MCF 10A (cell line): ENCODE results near the gene ALDH1L1. TPM values are rescaled to one million over a fixed set of nuclear protein-coding genes. Genes with fewer than 3 reads are reported as not detected.
"Not testable (repeated sequence)": the region's sequence is repeated elsewhere in the genome, so short reads cannot be mapped to it uniquely, and the experiment has no call there.

ENCODE experiments used
- BruUV-seq: library from RNA; stranded (reverse); fragments of 400-500 nt; replicated peaks from 2 replicates; lab custom pipeline; 2021; lab: Mats Ljungman, UMichigan
- CTCF ChIA-PET: fragments of 300-600 bp; sonication (Branson Sonifier 250); formaldehyde crosslinking; extraction: SDS; loops from one replicate; lab custom pipeline; 2021; ENCODE audit warnings: antibody characterized with exemption, inconsistent platforms; lab: Yijun Ruan, JAX
- POLR2A ChIA-PET: fragments of 300-600, 350-650 bp; sonication (Branson Sonifier 250); formaldehyde crosslinking; extraction: SDS; loops from one replicate; lab custom pipeline; 2020; ENCODE audit warnings: antibody characterized with exemption, inconsistent platforms; lab: Yijun Ruan, JAX
- DNase-seq: peaks from one replicate; pipeline ENCODE4 v3.0.0-alpha.2; 2018; ENCODE audit not compliant: unreplicated experiment
- H3K27ac Mint-ChIP-seq: one replicate; pipeline ENCODE4 v1.8.0; 2022; ENCODE audit warnings: mild to moderate bottlenecking, low read depth, mixed read lengths; ENCODE audit not compliant: unreplicated experiment
- H3K27me3 Mint-ChIP-seq: one replicate; pipeline ENCODE4 v1.8.0; 2022; ENCODE audit warnings: mixed read lengths; ENCODE audit not compliant: insufficient read depth, unreplicated experiment
- H3K36me3 Mint-ChIP-seq: one replicate; pipeline ENCODE4 v1.8.0; 2022; ENCODE audit warnings: mild to moderate bottlenecking, moderate library complexity, mixed read lengths; ENCODE audit not compliant: insufficient read depth, unreplicated experiment
- H3K4me1 Mint-ChIP-seq: one replicate; pipeline ENCODE4 v1.8.0; 2022; ENCODE audit warnings: mixed read lengths; ENCODE audit not compliant: insufficient read depth, unreplicated experiment
- H3K4me3 Mint-ChIP-seq: one replicate; pipeline ENCODE4 v1.8.0; 2022; ENCODE audit warnings: mild to moderate bottlenecking, moderate library complexity, mixed read lengths; ENCODE audit not compliant: unreplicated experiment
- H3K9me3 Mint-ChIP-seq: one replicate; pipeline ENCODE4 v1.8.0; 2022; ENCODE audit warnings: mixed read lengths; ENCODE audit not compliant: unreplicated experiment
- CTCF ChIP-seq: fragments of 200-600 bp; IDR thresholded peaks from one replicate; pipeline ENCODE4 v1.8.0; 2022; ENCODE audit warnings: antibody characterized with exemption, mild to moderate bottlenecking; ENCODE audit not compliant: unreplicated experiment
- intact Hi-C: fragments of 100-400 bp; cut with micrococcal nuclease; formaldehyde crosslinking; loops from 2 replicates; pipeline ENCODE4 v1.14.1; 2022
- total RNA-seq: library from RNA; stranded (reverse); gene quantifications from 2 replicates; pipeline ENCODE4 v1.2.3, GENCODE V29; 2022

Gene ALDH1L1
- total RNA-seq, 1 experiment from 2014 or later = 1.9 TPM

- Mint-ChIP-seq H3K4me1 (no peaks in the 10 kb centered on the region), H3K27me3 (no peaks in the 10 kb centered on the region), H3K4me3 (no peak overlapping the region), H3K9me3 (peaks cover under 1% of the 10 kb centered on the region), H3K36me3 (no peaks in the 10 kb centered on the region), H3K27ac (no peak overlapping the region)
- CTCF ChIA-PET = interaction anchor here (0.8 to 1.7 kb wide), 2 partner anchors 33 to 528 kb away, joined by 3 to 6 read pairs; no protein-coding TSS in a partner anchor
- BruUV-seq = no TSS peak
- intact Hi-C loops = no loop called here
- no peak for DNase-seq
- POLR2A ChIA-PET = no interaction called here
- no peak for TF ChIP-seq CTCF
Measured at GRCh38 chr3:126100634-126101301, 79.6 kb downstream of the ALDH1L1 start.

GRCh38 chr3:126100269-126100633 lies 80.1 kb downstream of the ALDH1L1 start:
- DNase-seq = no peak
- H3K4me1 Mint-ChIP-seq = no peaks in the 10 kb centered on the region
- CTCF ChIA-PET = interaction anchor here (1.7 kb wide), 1 partner anchor 34 kb away, joined by 6 read pairs; no protein-coding TSS in a partner anchor
- H3K36me3 Mint-ChIP-seq = no peaks in the 10 kb centered on the region
- no peak overlapping the region for H3K27ac Mint-ChIP-seq
- BruUV-seq = no TSS peak
- TF ChIP-seq CTCF = no peak
- POLR2A ChIA-PET = no interaction called here
- intact Hi-C loops = no loop called here
- no peak overlapping the region for H3K4me3 Mint-ChIP-seq
- H3K27me3 Mint-ChIP-seq = no peaks in the 10 kb centered on the region
- peaks cover 6% of the 10 kb centered on the region for H3K9me3 Mint-ChIP-seq

- Mint-ChIP-seq H3K4me3 (no peak overlapping the region), H3K9me3 (peaks cover 12% of the 10 kb centered on the region), H3K27ac (no peak overlapping the region), H3K4me1 (no peaks in the 10 kb centered on the region), H3K36me3 (no peaks in the 10 kb centered on the region), H3K27me3 (no peaks in the 10 kb centered on the region)
- ChIA-PET CTCF (interaction anchor here (0.6 kb wide), 1 partner anchor 117 kb away, joined by 3 read pairs; no protein-coding TSS in a partner anchor), POLR2A (interaction anchor here (0.6 to 1.1 kb wide), 3 partner anchors 12 to 561 kb away, joined by 3 to 4 read pairs (median 3); partner anchors contain the start of gene SLC41A3)
- no peak for TF ChIP-seq CTCF
- intact Hi-C loops = no loop called here
- BruUV-seq = no TSS peak
- no peak for DNase-seq
Measured at GRCh38 chr3:126098391-126098858, 82.0 kb downstream of the ALDH1L1 start.

- intact Hi-C loops = no loop called here
- no peak for DNase-seq
- Mint-ChIP-seq H3K4me3 (no peak overlapping the region), H3K27ac (no peak overlapping the region), H3K9me3 (peaks cover 12% of the 10 kb centered on the region), H3K36me3 (no peaks in the 10 kb centered on the region), H3K4me1 (no peaks in the 10 kb centered on the region), H3K27me3 (no peaks in the 10 kb centered on the region)
- no peak for TF ChIP-seq CTCF
- ChIA-PET POLR2A (interaction anchor here (1.1 kb wide), 1 partner anchor 14 kb away, joined by 4 read pairs; the partner anchor contains the start of gene SLC41A3), CTCF (interaction anchor here (0.5 to 0.6 kb wide), 3 partner anchors 117 to 1317 kb away, joined by 3 read pairs; no protein-coding TSS in a partner anchor)
- no TSS peak for BruUV-seq
Measured at GRCh38 chr3:126097801-126098200, 82.6 kb downstream of the ALDH1L1 start.

- DNase-seq, H3K4me3 Mint-ChIP-seq, H3K27me3 Mint-ChIP-seq, H3K4me1 Mint-ChIP-seq, intact Hi-C loops, BruUV-seq, H3K27ac Mint-ChIP-seq, H3K36me3 Mint-ChIP-seq: not testable (repeated sequence)
- ChIA-PET POLR2A (interaction anchor here (0.6 to 1.9 kb wide), 2 partner anchors 12 to 667 kb away, joined by 4 to 6 read pairs; partner anchors contain the start of gene SLC41A3), CTCF (interaction anchor here (0.7 kb wide), 1 partner anchor 485 kb away, joined by 3 read pairs; no protein-coding TSS in a partner anchor)
- peaks cover 14% of the 10 kb centered on the region for H3K9me3 Mint-ChIP-seq
Measured at GRCh38 chr3:126096274-126096673, 84.1 kb downstream of the ALDH1L1 start.

GRCh38 chr3:126092128-126092527 lies 88.3 kb downstream of the ALDH1L1 start:
- H3K27me3 Mint-ChIP-seq, POLR2A ChIA-PET, H3K4me1 Mint-ChIP-seq, H3K27ac Mint-ChIP-seq, BruUV-seq, CTCF ChIA-PET, H3K36me3 Mint-ChIP-seq, DNase-seq, H3K4me3 Mint-ChIP-seq, intact Hi-C loops: not testable (repeated sequence)
- H3K9me3 Mint-ChIP-seq = peaks cover 20% of the 10 kb centered on the region
